22Rv1 (cell line): ENCODE measurements around the gene ISYNA1.

ENCODE experiments used
- CTCF ChIP-seq: fragments of 450-650 bp; IDR thresholded peaks from 2 replicates; pipeline ENCODE4 v1.5.1; 2017; ENCODE audit warnings: mild to moderate bottlenecking
- ZFX ChIP-seq: fragments of 450-650 bp; IDR thresholded peaks from 2 replicates; pipeline ENCODE4 v1.6.1; 2017; ENCODE audit warnings: antibody characterized with exemption, borderline replicate concordance

GRCh38 chr19:18425515-18426415 is 12.2 kb downstream of the ISYNA1 start:
- TF ChIP-seq CTCF = no peak
- TF ChIP-seq ZFX = no peak
